Transverse colon (tissue), 4 donors: Measurements from ENCODE around the gene CCM2.
"Not testable (repeated sequence)": the region's sequence is repeated elsewhere in the genome, so short reads cannot be mapped to it uniquely, and the experiment has no call there.

Source experiments
- EP300 ChIP-seq: sonication (generic); formaldehyde crosslinking; IDR thresholded peaks from one replicate; pipeline ENCODE4 v1.6.1; 2017; ENCODE audit warnings: antibody characterized with exemption, low read depth
- POLR2A ChIP-seq: fragments of 450-650 bp; IDR thresholded peaks from one replicate; pipeline ENCODE4 v1.6.1; 2016; ENCODE audit warnings: antibody characterized with exemption, mild to moderate bottlenecking, moderate library complexity
- POLR2AphosphoS5 ChIP-seq, 3 donors: sonication (generic); formaldehyde crosslinking; IDR thresholded peaks; one replicate each; pipeline ENCODE4 v1.6.1; 2016; ENCODE audit warnings: antibody characterized with exemption in 3 of 3
- TF ChIP-seq, protein P1 (sequence below), 5 experiments: fragments of 200-600 bp in 3 of 5; fragments of 450-650 bp in 2 of 5; sonication (generic) in 3 of 5; IDR thresholded peaks; 1 replicate in 2 of 5; 2 replicates in 3 of 5; pipeline ENCODE4 v1.5.1; 2016 to 2017; ENCODE audit warnings: antibody characterized with exemption in 5 of 5, inconsistent platforms in 3 of 5, mild to moderate bottlenecking in 2 of 5, moderate library complexity in 1 of 5

DNA sequence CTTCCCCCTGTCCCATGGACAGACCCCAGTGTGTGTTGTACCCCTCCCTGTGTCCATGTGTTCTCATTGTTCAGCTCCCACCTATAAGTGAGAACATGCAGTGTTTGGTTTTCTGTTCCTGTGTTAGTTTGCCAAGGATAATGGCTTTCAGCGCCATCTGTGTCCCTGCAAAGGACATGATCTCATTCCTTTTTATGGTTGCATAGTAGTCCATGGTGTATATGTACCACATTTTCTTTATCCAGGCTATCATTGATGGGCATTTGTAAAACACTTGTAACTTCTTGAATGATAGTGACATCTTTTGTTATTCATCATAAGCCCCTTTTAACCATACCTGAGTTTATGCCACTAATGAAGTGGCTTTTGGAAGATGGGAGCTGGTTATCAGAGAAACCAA, 114.3 kb downstream of the CCM2 start:
- TF ChIP-seq, protein P1, sequence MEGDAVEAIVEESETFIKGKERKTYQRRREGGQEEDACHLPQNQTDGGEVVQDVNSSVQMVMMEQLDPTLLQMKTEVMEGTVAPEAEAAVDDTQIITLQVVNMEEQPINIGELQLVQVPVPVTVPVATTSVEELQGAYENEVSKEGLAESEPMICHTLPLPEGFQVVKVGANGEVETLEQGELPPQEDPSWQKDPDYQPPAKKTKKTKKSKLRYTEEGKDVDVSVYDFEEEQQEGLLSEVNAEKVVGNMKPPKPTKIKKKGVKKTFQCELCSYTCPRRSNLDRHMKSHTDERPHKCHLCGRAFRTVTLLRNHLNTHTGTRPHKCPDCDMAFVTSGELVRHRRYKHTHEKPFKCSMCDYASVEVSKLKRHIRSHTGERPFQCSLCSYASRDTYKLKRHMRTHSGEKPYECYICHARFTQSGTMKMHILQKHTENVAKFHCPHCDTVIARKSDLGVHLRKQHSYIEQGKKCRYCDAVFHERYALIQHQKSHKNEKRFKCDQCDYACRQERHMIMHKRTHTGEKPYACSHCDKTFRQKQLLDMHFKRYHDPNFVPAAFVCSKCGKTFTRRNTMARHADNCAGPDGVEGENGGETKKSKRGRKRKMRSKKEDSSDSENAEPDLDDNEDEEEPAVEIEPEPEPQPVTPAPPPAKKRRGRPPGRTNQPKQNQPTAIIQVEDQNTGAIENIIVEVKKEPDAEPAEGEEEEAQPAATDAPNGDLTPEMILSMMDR (IDR thresholded peaks at IDR 0.05), result not testable (repeated sequence)
- not testable (repeated sequence) for TF ChIP-seq POLR2AphosphoS5 (IDR thresholded peaks at IDR 0.05); POLR2A; EP300
